ENCODE results near the gene DNAJC28.

Gene DNAJC28

GRCh38 chr21:33491373-33492102 is at the start of gene DNAJC28:
TSS of gene DNAJC28 (minus strand) at chr21:33491716. CDS start at chr21:33489393, 2,323 bp downstream.
- TF ChIP-seq CTCF (IDR thresholded peaks at IDR 0.05; ENCODE audit: low read depth, low read length), result no peak

GRCh38 chr21:33541105-33541711 is 49.7 kb upstream of the DNAJC28 start:
- H3K4me3 ChIP-seq (ENCODE audit: low read depth, low read length), result peak overlapping the region; percentile 92
- no peak for TF ChIP-seq CTCF (IDR thresholded peaks at IDR 0.05; ENCODE audit: low read depth, low read length)

More at GRCh38 chr21:33491373-33492102, at the start of gene DNAJC28:
- peak within 1 kb of the TSS; percentile 81 for H3K4me3 ChIP-seq (ENCODE audit: low read depth, low read length)

- TF ChIP-seq CTCF (IDR thresholded peaks at IDR 0.05; ENCODE audit: low read depth, low read length), result no peak
- H3K4me3 ChIP-seq (ENCODE audit: low read depth, low read length), result no peak overlapping the region
Observed at GRCh38 chr21:33540711-33541104, 49.2 kb upstream of the DNAJC28 start.

GRCh38 chr21:33539616-33540015 is 48.1 kb upstream of the DNAJC28 start:
- no peak for TF ChIP-seq CTCF (IDR thresholded peaks at IDR 0.05; ENCODE audit: low read depth, low read length)
- H3K4me3 ChIP-seq (ENCODE audit: low read depth, low read length), result no peak overlapping the region

- TF ChIP-seq CTCF (IDR thresholded peaks at IDR 0.05; ENCODE audit: low read depth, low read length), result no peak
Observed at GRCh38 chr21:33537212-33537611, 45.7 kb upstream of the DNAJC28 start.

GRCh38 chr21:33531007-33531406 is 39.5 kb upstream of the DNAJC28 start:
- no peak for TF ChIP-seq CTCF (IDR thresholded peaks at IDR 0.05; ENCODE audit: low read depth, low read length)
- H3K4me3 ChIP-seq (ENCODE audit: low read depth, low read length), result no peak overlapping the region

More at GRCh38 chr21:33537212-33537611, 45.7 kb upstream of the DNAJC28 start:
- no peak overlapping the region for H3K4me3 ChIP-seq (ENCODE audit: low read depth, low read length)

GRCh38 chr21:33522953-33523349 is 31.4 kb upstream of the DNAJC28 start:
- TF ChIP-seq CTCF (IDR thresholded peaks at IDR 0.05; ENCODE audit: low read depth, low read length), result no peak
- H3K4me3 ChIP-seq (ENCODE audit: low read depth, low read length), result no peak overlapping the region

Measured in WI38 (cell line).